Measurements from ENCODE around the gene TEX261. TPM values are rescaled to one million over a fixed set of nuclear protein-coding genes. Genes with fewer than 3 reads are reported as not detected.

The TEX261 gene
- total RNA-seq, 1 donor from 2014 or later: 9.4 TPM

DNA sequence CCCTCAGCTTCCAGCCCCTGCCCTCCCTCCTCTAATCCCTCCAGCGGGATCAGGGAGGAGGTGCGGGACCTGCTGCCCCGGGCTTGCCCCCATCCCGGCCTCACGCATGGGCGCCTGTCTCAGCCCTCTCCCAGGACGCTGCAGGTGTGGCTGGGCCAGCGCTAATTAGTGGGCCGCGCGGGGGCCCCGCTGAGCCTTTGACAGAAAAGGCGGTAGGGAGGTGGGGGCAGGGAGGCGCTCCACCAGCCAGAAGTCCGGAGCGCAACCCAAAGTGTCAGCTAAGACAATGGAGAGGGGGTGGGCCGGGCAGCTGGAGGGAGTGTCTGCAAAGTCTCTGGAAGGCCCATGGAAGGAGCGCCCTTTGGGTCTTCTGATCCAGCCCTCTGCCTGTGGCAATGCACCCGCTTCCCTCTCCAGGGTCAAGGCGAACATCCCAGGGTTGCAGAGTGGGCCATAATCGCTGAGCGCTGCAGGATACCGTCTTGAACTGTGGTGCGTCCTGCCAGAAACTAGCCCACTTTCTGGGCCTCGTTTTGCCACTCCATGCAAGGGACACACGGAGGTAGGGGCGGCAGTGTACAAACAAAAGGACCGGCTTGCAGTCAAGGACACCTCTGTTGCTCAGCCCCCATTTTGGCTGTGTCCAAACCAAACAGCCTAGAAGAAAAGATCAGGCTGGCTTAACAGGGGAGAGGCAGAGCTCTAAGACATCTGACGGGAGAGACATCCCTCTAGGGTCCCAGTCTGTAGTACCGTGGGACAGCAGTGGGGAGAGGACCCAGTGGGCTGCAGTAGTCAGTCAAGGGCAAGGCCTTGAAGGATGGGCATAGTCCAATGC is 55.5 kb downstream of the TEX261 start:
- H3K4me3 ChIP-seq: peak overlapping the region; percentile 30
- H3K9me3 ChIP-seq (ENCODE audit: low read depth): no peaks in the 10 kb centered on the region
- DNase-seq (ENCODE audit: low spot score): peak; percentile 86
- H4K20me1 ChIP-seq (ENCODE audit: low read depth): peaks cover 11% of the 10 kb centered on the region
- no peaks in the 10 kb centered on the region for H3K36me3 ChIP-seq
- Mint-ChIP-seq H3K4me1 (peaks cover 48% of the 10 kb centered on the region), H3K4me3 (no peak overlapping the region), H3K27ac (no peak overlapping the region), H3K9me3 (no peaks in the 10 kb centered on the region), H3K27me3 (ENCODE audit: insufficient read depth, low read depth) (peaks cover 20% of the 10 kb centered on the region), H3K36me3 (peaks cover 1% of the 10 kb centered on the region)
- H3K27me3 ChIP-seq: peaks cover 42% of the 10 kb centered on the region
- no peak overlapping the region for H2AFZ ChIP-seq (replicated peaks)
- no peak overlapping the region for H3K9ac ChIP-seq
- TF ChIP-seq, protein P1, sequence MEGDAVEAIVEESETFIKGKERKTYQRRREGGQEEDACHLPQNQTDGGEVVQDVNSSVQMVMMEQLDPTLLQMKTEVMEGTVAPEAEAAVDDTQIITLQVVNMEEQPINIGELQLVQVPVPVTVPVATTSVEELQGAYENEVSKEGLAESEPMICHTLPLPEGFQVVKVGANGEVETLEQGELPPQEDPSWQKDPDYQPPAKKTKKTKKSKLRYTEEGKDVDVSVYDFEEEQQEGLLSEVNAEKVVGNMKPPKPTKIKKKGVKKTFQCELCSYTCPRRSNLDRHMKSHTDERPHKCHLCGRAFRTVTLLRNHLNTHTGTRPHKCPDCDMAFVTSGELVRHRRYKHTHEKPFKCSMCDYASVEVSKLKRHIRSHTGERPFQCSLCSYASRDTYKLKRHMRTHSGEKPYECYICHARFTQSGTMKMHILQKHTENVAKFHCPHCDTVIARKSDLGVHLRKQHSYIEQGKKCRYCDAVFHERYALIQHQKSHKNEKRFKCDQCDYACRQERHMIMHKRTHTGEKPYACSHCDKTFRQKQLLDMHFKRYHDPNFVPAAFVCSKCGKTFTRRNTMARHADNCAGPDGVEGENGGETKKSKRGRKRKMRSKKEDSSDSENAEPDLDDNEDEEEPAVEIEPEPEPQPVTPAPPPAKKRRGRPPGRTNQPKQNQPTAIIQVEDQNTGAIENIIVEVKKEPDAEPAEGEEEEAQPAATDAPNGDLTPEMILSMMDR (IDR thresholded peaks at IDR 0.05): no peak
- TF ChIP-seq EZH2phosphoT487 (IDR thresholded peaks at IDR 0.05) (peak; percentile 35), EZH2 (IDR thresholded peaks at IDR 0.05) (no peak)
- H3K79me2 ChIP-seq (ENCODE audit: low read depth): no peaks in the 10 kb centered on the region
- H3K27ac ChIP-seq: no peak overlapping the region
- H3F3A ChIP-seq (ENCODE audit: low read depth): peaks cover 24% of the 10 kb centered on the region
- H3K4me2 ChIP-seq: peak overlapping the region; percentile 67
- H3K4me1 ChIP-seq: peaks cover 77% of the 10 kb centered on the region

DNA sequence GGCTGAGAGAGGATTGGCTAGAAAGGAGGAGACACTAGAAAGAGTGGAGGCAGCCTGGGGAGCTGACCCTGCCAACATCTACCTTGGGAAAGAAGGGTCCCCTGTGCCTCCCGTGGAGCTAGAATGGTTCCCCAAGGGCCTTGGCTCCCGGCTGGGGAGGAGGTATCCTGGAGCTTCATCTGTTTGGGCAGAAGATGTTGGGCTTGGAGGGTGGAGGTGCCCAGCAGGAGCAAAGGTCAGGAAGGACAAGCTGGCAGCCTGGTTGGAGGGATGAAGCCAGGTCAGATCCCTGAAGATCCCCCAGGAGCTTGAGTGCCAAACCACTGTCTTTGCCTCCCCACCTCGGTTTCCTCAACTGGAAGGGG is 56.1 kb downstream of the TEX261 start:
- DNase-seq (ENCODE audit: low spot score): no peak
- H3K4me3 ChIP-seq: peak overlapping the region; percentile 30
- TF ChIP-seq, protein P1 (IDR thresholded peaks at IDR 0.05): no peak
- TF ChIP-seq EZH2 (IDR thresholded peaks at IDR 0.05) (no peak), EZH2phosphoT487 (IDR thresholded peaks at IDR 0.05) (no peak)
- Mint-ChIP-seq H3K4me1 (peaks cover 43% of the 10 kb centered on the region), H3K36me3 (peaks cover 1% of the 10 kb centered on the region), H3K27me3 (ENCODE audit: insufficient read depth, low read depth) (peaks cover 20% of the 10 kb centered on the region), H3K27ac (no peak overlapping the region), H3K4me3 (peak overlapping the region; percentile 38), H3K9me3 (no peaks in the 10 kb centered on the region)
- H3K9ac ChIP-seq: no peak overlapping the region
- peaks cover 71% of the 10 kb centered on the region for H3K4me1 ChIP-seq
- H3K27ac ChIP-seq: no peak overlapping the region
- H3K4me2 ChIP-seq: peak overlapping the region; percentile 67
- no peak overlapping the region for H2AFZ ChIP-seq (replicated peaks)
- H3K79me2 ChIP-seq (ENCODE audit: low read depth): no peaks in the 10 kb centered on the region
- no peaks in the 10 kb centered on the region for H3K36me3 ChIP-seq
- peaks cover 36% of the 10 kb centered on the region for H3K27me3 ChIP-seq
- H4K20me1 ChIP-seq (ENCODE audit: low read depth): peaks cover 10% of the 10 kb centered on the region
- H3K9me3 ChIP-seq (ENCODE audit: low read depth): no peaks in the 10 kb centered on the region
- H3F3A ChIP-seq (ENCODE audit: low read depth): peaks cover 24% of the 10 kb centered on the region

DNA sequence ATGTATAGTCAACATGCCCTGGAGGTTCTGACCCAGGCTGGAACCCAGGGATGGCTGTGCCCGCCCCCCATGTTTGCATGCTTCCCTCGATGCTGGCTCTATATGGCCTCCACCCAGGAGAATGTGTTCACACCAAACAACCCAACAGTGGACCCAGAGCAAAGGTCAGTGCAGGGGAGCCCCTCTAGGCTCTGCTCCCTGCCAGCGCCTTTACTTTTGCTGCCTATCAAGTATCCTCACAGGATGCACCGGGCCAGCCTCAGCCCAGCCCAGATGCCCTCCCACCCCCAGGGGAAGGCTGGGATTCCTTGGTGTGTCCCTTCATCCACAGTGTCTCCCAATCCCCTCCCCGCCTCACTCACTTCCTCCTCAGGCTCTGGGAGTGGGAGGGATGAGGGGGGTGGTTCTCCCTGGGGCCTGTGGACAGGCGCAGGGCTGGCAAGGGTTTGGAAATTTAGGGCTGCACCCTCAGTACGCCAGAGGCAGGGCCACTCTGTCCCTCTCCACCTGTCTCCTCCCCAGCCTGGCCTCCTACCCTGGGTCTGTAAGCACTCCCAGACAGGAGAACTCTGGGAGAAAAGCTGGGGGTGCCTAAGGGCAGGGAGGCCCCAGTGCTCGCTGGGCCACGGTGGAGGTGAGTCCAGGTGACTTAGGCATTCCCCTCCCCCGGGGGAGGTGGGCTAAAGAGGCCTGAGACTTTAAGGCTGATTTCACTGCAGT is 56.6 kb downstream of the TEX261 start:
- H3K9me3 ChIP-seq (ENCODE audit: low read depth): no peaks in the 10 kb centered on the region
- H3K9ac ChIP-seq: no peak overlapping the region
- H3K4me2 ChIP-seq: peak overlapping the region; percentile 67
- Mint-ChIP-seq H3K27me3 (ENCODE audit: insufficient read depth, low read depth) (peaks cover 20% of the 10 kb centered on the region), H3K9me3 (no peaks in the 10 kb centered on the region), H3K36me3 (peaks cover 1% of the 10 kb centered on the region), H3K4me1 (peaks cover 38% of the 10 kb centered on the region), H3K4me3 (peak overlapping the region; percentile 38), H3K27ac (no peak overlapping the region)
- TF ChIP-seq EZH2phosphoT487 (IDR thresholded peaks at IDR 0.05) (no peak), EZH2 (IDR thresholded peaks at IDR 0.05) (no peak)
- TF ChIP-seq, protein P1 (IDR thresholded peaks at IDR 0.05): no peak
- peaks cover 36% of the 10 kb centered on the region for H3K27me3 ChIP-seq
- H3K4me1 ChIP-seq: peaks cover 65% of the 10 kb centered on the region
- no peak for DNase-seq (ENCODE audit: low spot score)
- no peak overlapping the region for H2AFZ ChIP-seq (replicated peaks)
- no peaks in the 10 kb centered on the region for H3K36me3 ChIP-seq
- H3K79me2 ChIP-seq (ENCODE audit: low read depth): no peaks in the 10 kb centered on the region
- H3K4me3 ChIP-seq: no peak overlapping the region
- no peak overlapping the region for H3K27ac ChIP-seq
- H3F3A ChIP-seq (ENCODE audit: low read depth): peaks cover 22% of the 10 kb centered on the region
- peaks cover 7% of the 10 kb centered on the region for H4K20me1 ChIP-seq (ENCODE audit: low read depth)

Measured in neural progenitor cell (in vitro differentiated cells).